IPS-NIHi7 (cell line): ENCODE measurements around the gene MDP1.
A peak's percentile ranks its signal among the peaks of the same experiment; 100 is the strongest.

Experiments
- DNase-seq: peaks from one replicate; pipeline ENCODE4 v3.0.0; 2012; ENCODE audit warnings: mixed read lengths; ENCODE audit errors: extremely low spot score

The MDP1 gene

DNA sequence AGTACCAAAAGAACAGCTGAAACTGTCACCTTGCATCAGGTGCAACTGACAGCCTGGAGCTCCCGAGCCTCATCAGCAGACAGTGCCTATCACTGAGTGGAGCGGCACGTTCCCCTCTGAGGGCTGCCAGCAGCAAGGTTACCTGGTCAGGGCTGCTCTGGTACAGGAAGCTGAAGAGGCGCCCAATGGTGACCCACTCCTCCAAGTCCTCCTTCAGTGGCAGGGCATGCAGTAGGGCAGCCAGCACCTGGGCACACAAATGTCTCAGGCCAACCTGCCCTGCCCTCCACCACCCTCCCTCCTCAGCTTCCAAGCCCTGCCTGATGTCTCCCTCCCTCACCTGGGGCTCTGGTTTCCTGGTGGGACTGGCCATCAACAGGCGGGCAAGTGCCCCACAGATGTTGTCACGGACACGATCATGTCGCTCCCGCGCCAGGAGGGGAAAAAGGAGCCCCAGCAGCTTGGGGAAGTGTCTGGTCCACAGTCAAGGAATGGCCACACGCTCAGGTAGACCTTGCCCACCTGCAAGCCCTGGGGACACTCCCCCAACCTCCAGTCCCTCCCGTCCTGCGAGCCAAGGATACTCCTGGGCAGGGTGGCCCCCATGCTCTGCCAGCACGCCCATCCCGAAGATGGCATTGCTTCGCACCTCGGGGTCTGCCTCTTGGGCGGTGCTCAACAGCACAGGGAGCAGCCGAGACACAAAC is 34.3 kb downstream of the MDP1 start:
- DNase-seq, result no peak

DNA sequence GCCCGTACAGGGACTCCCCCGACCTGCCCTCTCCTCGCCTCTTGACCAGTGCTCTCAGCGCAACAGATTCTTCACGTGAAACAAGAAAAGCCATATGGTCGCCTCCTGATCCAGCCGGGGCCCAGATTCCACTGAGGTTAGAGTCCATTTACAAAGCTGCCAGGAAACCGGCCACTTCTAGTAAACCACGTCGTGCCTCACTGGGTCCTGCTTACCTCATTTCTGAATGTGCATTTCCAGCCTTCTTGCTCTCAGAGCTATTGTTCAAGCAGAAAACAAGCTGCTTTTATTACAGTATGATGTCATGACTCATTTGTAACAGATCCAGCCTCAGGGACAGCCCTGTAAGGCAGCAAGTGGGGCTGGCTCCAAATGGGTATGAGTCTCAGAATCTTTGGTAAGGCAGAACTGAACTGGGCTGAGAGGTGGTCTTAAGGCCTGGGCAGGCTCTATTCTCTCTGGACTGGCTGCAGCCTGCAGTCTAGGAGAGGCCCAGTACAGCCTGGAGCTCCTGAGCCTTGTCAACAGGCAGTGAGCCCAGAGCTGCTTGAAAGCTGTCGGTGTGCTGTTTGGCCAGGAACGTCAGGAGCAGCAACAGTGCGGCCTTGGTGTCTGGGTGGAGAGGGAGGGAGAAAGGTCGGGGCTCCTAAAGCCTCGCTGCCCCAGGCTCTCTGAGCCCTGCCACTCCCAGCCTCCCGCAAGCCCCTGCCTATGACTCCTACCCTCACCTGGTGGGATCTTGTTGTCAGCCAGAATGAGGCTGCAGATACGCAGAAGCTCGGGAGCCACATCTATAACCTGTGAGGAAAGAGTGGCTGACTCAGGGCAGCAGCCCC is 35.7 kb downstream of the MDP1 start:
- DNase-seq, result no peak

DNA sequence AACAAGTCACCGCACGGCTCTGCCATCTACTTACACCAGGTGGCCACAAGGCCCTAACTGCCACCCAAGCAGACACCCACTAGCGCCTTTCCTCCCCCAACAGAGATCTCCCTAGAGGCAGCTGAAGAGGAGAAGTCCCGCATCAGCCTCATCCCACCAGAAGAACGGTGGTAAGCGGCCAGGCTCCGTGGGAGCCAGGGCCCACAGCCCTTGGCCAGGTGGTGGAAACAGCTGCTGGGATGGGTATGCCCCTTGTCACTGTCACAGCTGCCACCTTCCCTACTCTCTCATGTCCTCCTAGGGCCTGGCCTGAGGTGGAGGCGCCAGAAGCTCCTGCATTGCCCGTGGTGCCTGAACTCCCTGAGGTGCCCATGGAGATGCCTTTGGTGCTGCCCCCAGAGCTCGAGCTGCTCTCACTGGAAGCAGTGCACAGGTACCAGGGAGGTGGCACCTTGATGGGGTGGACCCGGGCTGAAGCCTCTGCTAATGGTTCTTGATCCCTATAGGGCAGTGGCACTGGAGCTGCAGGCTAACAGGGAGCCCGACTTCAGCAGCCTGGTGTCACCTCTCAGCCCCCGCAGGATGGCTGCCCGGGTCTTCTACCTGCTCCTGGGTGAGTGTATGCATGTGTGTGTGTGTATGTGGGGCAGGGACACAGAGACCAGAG is 36.4 kb downstream of the MDP1 start:
- no peak for DNase-seq

DNA sequence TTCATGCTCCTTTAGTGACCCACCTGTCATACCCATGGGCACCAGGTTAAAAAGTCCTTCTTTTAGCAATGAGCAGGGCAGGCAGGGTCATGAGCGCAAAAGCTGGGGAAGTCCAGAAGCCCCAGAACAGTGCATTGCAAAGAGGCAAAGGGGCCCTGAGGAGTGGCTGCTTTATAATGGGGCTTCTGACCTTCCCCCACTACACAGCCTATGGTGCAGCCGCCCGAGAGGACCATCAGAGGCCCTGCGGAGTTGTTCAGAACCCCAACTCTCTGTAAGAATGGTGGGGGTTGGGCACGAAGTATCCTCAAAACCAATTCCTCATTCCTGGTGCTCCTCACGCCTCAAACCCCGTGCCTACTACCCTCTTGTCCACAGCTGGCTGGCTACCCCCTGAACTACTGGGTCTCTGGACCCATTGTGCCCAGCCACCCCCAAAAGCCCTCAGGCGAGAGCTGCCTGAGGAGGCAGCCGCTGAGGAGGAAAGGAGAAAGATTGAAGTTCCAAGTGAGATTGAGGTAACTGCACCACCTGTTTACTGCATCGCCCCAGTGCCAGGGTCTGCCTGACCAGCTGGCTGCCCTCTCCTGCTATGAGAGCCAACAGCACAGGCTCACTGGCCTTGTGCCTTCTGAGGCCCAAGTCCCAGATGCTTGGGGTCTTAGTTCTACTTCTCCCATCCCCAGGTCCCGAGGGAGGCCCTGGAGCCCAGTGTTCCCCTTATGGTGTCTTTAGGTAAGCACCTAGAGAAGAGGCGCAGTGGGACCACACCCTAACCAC is 37.3 kb downstream of the MDP1 start:
- DNase-seq, result no peak

DNA sequence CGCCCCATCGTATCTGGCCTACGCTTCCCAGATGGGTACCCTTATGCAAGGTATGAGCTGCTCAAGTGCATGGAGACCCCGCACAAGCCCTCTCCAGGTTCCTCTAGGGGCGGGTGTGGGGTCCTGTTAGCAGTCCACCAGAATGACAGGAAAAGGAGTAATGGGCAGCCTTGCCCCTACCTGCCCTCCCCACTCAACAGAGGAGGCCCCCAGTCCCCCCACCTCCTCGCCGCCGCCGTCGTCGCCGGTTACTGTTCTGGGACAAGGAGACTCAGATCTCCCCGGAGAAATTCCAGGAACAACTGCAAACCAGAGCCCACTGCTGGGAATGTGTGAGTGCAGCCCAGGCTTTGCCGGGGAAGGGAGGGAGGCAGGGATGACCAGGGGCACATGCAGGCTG is 38.0 kb downstream of the MDP1 start:
- DNase-seq, result no peak

DNA sequence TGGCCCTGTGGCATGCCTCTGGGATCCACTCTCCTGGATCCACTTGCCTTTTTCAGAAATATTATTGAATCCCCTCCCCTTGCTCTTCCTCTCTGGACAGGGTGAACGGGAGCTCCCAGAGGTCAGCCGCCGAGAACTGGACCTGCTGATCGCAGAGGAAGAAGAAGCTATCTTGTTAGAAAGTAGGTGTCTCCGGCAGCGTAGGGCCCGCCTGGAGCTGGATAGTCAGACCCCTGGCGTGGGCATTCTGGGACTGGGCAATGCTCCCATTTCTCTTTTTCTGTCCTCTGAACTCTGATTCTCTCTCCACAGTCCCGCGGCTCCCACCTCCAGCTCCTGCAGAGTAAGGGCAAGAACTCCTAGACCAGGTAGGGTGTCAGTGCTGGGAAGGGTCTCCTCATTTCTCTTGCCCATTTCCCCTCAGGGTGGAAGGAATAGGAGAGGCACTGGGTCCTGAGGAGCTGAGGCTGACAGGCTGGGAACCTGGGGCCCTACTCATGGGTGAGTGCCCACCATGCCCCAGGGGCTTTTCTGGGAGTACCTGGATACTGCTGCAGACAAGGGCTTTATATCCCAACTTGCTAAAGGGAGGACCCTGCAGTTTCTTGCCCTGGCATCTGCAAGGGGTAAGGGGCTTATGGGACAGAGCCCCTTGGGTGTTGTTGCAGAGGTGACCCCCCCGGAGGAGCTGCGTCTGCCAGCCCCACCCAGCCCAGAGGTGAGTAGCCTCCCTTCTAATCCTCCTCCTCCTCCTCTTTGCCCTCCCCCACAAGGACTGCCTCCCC is 38.6 kb downstream of the MDP1 start:
- DNase-seq, result no peak

DNA sequence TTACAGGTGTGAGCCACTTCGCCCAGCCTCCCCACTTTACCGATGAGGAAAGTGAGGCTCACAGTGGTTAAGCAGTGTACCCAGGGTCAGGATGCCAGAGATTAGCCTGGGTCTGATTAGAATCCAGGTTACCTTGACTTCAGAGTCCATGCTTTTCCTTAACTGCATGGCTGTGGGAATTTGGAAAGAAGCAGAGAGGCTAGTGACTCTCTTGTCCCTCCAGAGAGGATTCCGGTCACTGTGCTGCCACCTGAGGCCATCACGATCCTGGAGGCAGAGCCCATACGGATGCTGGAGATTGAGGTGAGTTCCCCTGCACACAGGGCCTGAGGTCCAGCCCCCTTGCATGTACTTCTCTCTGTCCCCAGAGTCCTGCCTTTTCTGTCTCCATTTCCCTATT is 39.3 kb downstream of the MDP1 start:
- no peak for DNase-seq

DNA sequence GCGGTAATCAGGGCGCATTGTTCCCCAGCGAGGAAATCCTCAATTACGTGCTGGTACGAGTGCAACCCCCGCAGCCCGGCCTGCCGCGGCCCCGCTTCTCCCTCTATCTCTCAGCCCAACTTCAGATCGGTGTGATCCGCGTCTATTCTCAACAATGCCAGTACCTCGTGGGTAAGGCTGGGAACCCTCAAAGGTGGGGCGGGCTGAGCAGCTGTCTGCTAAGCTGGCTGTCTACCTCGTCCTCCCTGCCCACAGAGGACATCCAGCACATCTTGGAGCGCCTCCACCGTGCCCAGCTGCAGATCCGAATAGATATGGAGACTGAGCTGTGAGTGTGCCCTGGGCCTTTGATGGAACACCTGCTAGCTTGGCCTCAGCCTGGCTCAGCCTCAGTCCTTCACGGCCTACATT is 43.0 kb downstream of the MDP1 start:
- DNase-seq, result no peak

DNA sequence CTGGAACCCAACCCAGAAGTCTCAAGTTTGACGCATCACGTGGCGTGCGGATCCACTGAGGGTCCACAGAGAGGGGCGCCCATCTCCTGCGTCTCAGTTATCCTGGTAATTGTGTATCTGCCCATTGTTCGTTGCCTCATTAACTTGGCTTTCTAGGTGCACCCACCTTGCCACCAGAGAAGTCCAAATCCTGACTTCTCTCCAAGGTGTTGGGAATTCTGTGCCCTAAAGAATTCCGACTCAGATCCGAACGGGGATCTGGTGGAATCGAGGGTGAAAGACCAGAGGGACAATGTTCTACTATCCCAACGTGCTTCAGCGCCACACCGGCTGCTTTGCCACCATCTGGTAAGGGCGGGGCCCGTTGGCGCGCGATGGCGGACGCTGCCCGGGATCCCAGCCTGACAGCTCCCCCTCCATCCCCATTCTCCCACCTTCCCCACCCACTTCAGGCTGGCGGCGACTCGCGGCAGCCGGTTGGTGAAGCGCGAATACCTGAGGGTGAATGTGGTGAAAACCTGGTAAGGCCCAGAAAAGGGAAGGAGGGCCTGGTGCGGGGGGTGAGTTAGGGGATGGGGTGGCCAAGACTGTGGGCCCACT is 43.5 kb downstream of the MDP1 start:
- DNase-seq, result no peak

DNA sequence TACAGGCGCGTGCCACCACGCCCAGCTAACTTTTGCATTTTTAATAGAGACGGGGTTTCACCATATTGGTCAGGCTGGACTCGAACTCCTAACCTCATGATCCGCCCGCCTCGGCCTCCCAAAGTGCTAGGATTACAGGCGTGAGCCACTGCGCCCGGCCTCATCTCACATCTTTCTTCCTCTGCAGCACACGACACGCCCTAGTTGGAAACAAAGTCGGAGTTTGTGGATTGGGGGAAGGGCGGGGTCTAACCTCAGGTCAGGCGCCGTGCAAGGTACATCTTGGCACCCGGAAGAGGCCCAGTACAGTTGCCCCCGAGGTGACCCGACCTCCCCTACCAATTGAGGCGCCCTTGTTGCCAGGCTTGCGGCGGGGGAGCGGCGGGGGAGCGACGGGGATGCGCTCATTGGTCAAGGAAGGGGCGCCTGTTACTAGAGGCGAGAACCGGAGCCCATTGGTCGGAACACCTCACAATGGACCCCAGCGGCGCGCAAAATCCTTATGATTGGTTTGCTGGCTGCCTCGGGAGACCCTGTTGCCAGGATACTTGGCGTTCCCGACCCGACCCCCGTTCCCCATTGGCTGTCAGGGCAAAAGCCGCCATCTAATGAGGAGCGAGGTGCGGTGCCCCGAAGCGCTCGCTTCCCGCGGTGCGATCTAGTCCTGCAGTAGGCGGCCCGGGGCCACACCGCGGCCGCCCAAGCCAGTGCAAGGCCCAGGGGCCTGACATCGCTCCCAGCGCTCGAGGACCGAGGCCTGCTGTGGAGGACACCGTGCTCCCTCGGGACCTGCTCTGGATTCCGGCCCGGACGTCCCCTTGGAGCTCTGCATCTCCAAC is 44.2 kb downstream of the MDP1 start, which contains the start of gene REC8:
TSS of gene REC8 (plus strand) at position 659 of the 839 bp plus-strand sequence. CDS start 473 bp downstream, outside the sequence.
- DNase-seq, result peak; percentile 99

DNA sequence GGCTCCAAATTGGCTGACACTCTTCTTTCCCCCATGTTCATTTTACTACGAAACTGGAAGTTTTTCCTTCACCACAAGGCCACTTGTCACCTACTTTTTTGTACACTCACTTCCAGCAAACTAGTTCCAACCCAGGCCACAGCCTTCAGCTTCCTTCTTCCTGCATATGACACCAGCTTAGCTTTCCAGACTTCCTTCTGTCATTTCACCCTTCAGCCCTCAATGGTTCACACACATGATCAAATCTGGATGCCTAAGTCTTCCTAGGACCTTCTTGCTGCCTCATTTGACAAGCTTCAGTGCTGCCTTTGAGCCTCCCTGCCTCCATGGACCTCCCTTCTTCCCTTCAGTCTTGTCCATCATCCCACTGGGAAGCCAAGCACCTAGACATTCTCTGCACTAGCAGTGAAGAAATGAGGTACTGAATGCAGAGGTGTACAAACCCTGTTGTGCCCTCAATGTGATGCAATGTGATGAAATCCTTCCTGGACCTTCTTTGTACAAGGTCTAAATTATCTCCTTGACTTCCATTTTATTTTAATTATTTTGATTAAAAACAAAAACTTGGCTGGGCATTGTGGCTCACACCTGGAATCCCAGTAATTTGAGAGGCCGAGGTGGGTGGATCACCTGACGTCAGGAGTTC is 48.3 kb downstream of the MDP1 start:
- no peak for DNase-seq

DNA sequence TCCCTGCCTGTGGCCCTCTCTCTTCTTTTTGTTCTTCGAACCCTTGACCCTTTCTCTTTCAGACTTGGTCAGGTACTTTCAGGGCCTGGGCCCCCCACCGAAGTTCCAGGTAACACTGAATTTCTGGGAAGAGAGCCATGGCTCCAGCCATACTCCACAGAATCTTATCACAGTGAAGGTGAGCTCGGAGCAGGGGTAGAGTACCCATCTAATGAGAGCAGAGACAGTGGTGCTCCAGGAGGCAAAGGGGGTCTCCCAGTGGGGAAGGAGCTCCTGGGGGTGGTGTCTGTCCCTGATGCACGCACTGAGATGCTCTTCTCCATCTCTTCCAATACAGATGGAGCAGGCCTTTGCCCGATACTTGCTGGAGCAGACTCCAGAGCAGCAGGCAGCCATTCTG is 50.1 kb downstream of the MDP1 start:
- no peak for DNase-seq

DNA sequence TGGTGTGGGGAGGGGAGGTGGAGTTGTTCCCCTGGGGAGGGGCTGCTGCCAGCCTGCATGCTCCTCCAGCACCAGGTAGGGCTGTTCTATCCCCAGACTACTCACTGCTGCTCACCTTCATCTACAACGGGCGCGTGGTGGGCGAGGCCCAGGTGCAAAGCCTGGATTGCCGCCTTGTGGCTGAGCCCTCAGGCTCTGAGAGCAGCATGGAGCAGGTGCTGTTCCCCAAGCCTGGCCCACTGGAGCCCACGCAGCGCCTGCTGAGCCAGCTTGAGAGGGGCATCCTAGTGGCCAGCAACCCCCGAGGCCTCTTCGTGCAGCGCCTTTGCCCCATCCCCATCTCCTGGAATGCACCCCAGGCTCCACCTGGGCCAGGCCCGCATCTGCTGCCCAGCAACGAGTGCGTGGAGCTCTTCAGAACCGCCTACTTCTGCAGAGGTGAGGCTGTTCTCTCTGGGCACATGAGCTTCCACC is 51.3 kb downstream of the MDP1 start:
- no peak for DNase-seq
